DMS114 treated with DMSO at 0.1 percent for 48 hours (cell line): ENCODE data around the gene SCYGR3.

Experiments
- DNase-seq: peaks from one replicate; lab custom pipeline; 2025; ENCODE audit not compliant: unreplicated experiment; lab: John Stamatoyannopoulos, UW

SCYGR3 gene

DNA sequence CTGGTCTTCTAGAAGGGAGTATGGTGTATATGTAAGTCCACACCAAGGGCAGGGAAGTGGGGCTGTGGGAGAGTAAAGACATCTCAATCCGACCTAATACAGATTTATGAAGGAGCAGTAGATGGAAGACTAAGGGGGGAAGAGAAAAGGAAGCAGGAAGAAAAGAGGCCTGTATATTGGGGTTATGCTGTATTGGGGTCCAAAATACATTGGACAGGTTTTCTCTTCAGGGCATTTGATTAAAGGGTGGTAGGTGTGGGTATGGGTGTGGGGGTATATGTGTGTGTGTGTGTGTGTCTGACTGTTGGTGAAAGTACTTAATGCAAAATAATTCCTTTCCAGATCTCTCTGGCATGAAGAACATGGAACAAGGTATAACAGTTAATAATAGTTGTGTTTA is 49.6 kb downstream of the SCYGR3 start:
- DNase-seq = no peak
